ENCODE measurements around the gene E2F3.

E2F3 gene

GRCh38 chr6:20533746-20534294 lies 132.1 kb downstream of the E2F3 start:
- no peak for DNase-seq (ENCODE audit: low read depth in 3 of 3)

GRCh38 chr6:20534295-20535262 lies 132.9 kb downstream of the E2F3 start, which contains the start of gene CDKAL1:
CDKAL1 (plus strand) TSS chr6:20534457; CDS start chr6:20546351, 11,894 bp downstream.
- peak; percentile 69 to 85 (median 80) for DNase-seq (ENCODE audit: low read depth in 3 of 3)

- DNase-seq (ENCODE audit: low read depth in 3 of 3): no peak
Observed at GRCh38 chr6:20538131-20538662, 136.5 kb downstream of the E2F3 start.

GRCh38 chr6:20538907-20539306 lies 137.2 kb downstream of the E2F3 start:
- DNase-seq (ENCODE audit: low read depth in 3 of 3): no peak

- no peak for DNase-seq (ENCODE audit: low read depth in 3 of 3)
Observed at GRCh38 chr6:20539387-20539786, 137.7 kb downstream of the E2F3 start.

- no peak for DNase-seq (ENCODE audit: low read depth in 3 of 3)
Observed at GRCh38 chr6:20540683-20541082, 139.0 kb downstream of the E2F3 start.

GRCh38 chr6:20541382-20541781 lies 139.7 kb downstream of the E2F3 start:
- DNase-seq (ENCODE audit: low read depth in 3 of 3): no peak

GRCh38 chr6:20542927-20543602 lies 141.4 kb downstream of the E2F3 start:
- DNase-seq (ENCODE audit: low read depth in 3 of 3): no peak

Measured in stimulated activated CD4-positive, alpha-beta T cell treated with anti-CD3 and anti-CD28 coated beads, TNF-alpha, amount 100 ng/mL, for 48 hours (primary cell).